GM18505 (cell line): ENCODE data around the gene ERN2.

Experiments used
- ATAC-seq: cut with Tn5 transposase; IDR thresholded peaks from one replicate; pipeline ENCODE4 v1.9.1; 2021; ENCODE audit not compliant: unreplicated experiment
- POLR2A ChIP-seq: IDR thresholded peaks from 4 replicates; pipeline ENCODE4 v1.6.1; 2011; ENCODE audit warnings: borderline replicate concordance; ENCODE audit not compliant: insufficient read depth, insufficient read length; ENCODE audit errors: extremely low read depth

The ERN2 gene

DNA sequence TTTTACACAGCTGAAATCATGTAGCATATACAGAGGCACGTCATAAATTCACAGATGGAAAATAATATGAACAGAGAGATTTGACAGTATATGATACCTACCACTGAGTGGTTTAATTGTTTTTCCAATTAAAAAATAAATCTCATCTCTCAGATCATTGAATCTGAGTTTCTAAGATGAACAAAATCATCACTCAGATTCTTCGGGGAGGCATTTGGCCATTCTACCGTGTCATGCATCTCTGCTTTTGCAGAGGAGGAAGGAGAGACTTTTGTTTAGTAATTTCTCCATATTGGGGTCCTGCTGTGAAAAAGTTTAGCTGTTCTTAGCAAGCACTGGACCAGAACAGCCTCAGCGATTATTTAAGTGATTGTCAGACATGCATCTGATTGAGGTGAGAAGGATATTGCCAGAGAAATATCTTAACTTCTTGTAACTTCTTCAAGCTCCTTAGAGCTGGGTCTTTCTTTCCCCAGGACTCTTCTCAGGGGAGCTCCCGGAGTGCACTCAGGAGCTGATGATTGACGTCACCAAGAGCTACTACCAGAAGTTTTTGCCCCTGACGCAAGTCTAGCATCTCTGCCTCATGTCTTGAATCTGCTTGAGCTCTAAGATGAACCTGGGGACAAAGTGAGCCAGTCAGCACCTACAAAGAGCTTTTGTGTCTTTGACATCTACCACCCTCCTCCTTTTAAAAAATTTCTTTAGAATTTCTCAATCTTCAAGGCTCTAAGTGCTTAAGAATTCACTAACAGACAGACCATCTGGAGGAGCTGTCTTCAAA, 46.3 kb downstream of the ERN2 start:
- no peak for ATAC-seq
- TF ChIP-seq POLR2A = no peak

DNA sequence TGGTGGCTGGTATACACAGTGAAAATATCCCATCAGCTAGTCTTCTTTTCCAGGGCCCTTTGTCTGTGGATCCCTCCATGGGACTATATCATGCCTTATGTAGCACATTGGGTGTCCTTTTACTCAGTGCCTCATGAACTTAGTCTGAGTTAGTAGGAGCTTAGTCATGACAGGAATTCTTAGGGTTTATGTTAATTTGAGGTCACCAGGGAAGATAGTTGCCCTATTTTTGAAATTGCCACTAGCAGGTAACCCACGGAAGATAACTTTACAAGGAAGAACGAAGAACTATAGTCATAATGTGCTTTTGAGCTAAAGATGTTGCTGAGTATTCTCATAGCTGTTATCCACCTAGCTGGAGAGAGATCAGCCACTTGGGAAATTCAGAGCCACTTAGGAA, 49.1 kb downstream of the ERN2 start:
- no peak for ATAC-seq
- TF ChIP-seq POLR2A = no peak

DNA sequence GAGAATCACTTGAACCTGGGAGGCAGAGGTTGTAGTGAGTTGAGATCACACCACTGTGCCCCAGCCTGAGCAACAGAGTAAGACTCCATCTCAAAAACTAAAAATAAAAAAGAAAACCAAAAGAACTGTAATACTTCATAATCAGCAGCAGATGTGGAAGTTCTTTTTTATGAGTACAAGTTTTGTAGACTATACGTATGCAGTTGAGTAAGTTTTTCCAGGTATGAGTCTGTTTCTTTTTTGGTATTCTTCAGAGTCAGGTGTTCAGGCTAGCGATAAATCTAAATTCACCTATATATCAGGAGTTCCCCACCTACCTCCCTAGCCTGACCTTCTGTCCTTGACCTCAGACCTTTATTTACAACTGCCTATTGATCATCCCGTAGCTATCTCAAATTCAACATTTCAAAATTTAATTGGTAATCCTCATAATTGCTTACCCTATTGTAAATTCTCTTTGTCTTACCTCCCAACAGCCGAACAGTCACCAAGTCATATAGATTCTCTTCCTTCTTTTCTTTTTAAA, 61.0 kb downstream of the ERN2 start:
- no peak for ATAC-seq
- no peak for TF ChIP-seq POLR2A

DNA sequence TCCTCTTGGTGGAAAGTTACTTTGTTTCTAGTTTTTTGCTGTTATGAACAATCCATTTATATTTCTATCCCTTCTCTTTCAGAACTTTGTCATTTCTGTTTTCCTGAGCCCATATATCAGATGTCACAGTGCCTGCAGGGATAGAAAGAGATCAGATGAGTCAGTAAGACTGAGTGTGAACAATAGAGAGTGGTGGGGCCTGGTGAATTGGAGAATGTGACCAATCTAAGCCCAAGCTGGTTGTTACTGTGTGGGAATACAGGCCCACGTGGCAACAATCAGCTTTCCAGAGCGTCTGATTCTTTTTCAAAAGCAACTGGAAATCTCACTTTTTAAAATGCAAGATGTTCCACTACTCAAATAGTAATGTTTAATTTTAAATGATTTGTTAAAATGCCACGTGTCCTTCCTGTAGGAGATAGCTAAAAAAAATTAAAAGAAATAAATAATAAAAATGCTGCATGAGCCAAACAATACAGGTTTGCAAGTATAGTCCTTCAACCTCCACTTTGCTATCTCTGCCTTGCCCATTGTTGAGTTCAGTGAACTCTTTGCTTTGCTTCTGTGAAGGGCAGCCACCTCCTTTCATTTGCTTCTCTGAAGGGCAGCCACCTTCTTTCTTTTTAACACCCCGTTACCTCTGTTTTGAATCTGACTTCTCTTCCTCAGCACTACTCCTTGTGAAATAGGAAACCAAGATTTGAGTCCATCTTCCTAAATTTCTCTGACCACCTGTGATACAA, 62.2 kb downstream of the ERN2 start:
- no peak for TF ChIP-seq POLR2A
- no peak for ATAC-seq

DNA sequence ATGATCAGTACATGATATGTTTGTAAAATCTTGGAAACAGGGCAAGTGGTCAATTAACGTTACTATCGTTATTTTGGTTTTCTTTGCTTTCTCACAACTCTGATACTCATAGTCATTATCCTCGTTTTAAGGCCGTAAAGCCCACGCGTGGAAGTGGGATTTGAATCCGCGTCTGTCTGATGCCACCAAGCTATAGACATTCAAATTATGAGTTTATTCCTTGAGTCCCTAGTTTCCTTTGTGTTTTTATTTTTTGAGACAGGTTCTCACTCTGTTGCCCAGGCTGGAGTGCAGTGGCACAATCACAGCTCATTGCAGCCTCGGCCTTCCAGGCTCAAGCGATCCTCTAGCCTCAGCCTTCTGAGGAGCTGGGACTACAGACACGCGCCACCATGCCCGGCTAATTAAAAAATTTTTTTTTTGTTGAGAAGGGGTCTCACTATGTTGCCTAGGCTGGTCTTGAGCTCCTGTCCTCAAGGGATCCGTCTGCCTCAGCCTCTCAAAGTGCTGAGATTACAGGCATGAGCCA, 70.7 kb downstream of the ERN2 start:
- ATAC-seq = no peak
- no peak for TF ChIP-seq POLR2A

DNA sequence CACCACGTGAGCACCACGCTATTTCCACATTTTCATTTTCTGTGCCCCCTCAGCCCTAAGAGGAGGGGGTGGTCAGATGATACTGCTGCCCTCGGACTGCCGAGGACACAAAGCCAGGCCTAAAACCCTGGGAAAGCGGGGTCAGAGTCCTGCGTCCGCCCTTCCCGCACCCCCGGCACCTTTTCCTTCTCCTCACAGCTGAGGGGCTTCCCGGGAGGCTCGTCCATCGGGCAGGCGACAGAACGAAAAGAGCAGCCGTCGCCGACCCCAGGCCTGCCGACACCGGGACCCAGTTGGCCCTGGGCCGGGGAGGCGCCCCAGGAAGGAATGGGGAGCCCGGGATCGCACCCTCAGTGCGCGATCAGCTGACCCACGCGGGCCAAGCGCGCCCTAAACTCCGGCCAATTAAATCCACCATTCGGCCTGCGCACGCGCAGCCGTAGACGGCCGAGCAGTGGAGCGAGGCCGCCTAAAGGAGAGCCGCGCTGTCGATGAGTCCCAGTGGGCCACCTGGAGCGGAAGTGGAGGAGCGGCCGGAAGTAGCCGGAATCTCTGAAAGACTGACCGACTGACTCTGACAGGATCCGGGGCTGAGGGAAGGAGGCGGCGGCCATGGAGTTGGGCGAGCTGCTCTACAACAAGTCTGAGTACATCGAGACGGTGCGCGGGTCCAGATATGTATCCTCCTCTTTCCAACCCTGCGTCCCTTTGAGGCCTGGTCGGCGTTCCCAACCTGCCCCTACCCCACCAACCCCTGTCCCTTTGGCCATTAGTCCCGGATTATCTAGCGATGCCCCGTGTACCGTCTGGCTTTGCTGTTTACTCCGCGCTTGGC, 71.9 kb downstream of the ERN2 start, which contains the start of the genes DCTN5 and PALB2:
Gene DCTN5 (plus strand): TSS at position 536 of the 835 bp plus-strand sequence. CDS start 77 bp downstream, at position 613.
Gene PALB2 (minus strand): TSS at position 380 of the 835 bp plus-strand sequence. CDS start 153 bp downstream, at position 227.
- ATAC-seq = peak; percentile 93
- peak; percentile 80 for TF ChIP-seq POLR2A

DNA sequence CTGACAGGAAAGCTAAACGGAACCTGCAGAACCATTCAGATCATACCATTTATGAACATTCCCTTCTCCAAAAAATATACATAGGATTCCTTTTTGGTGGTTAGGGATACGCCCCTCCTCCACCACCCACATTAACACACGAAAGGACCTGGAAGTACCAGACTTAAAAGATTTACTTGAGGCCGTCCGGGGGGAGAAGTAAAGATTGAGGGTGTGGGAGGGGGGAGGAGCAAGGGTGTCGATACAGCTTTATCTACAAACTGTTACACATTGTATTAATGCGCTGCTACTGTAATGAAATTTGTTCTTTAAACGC, 72.4 kb downstream of the ERN2 start:
- peak; percentile 5 for ATAC-seq
- TF ChIP-seq POLR2A = no peak
